ENCODE results near the gene ZFAND3.

ZFAND3 gene

DNA sequence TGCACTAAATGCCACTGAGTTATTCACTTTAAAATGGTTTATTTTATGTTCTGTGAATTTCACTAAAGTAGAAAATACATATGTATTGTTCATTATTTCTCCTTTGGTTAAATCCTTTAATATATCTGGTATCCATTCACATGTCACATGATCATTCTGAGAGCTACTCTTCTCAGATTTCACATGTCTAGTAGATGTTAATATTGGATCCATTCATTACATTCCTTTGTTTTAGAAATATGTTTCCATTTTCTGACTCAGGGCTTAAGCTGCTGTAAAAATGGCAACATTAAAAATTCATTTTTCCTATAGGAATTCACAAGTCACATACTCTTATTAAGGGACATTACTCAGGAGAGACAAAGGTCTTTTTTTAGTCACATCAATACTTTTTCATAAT, 205.4 kb downstream of the ZFAND3 start:
- H3K27ac ChIP-seq = no peak overlapping the region
- TF ChIP-seq ZFX (IDR thresholded peaks at IDR 0.05; ENCODE audit: borderline replicate concordance) = no peak
- TF ChIP-seq, protein P1, sequence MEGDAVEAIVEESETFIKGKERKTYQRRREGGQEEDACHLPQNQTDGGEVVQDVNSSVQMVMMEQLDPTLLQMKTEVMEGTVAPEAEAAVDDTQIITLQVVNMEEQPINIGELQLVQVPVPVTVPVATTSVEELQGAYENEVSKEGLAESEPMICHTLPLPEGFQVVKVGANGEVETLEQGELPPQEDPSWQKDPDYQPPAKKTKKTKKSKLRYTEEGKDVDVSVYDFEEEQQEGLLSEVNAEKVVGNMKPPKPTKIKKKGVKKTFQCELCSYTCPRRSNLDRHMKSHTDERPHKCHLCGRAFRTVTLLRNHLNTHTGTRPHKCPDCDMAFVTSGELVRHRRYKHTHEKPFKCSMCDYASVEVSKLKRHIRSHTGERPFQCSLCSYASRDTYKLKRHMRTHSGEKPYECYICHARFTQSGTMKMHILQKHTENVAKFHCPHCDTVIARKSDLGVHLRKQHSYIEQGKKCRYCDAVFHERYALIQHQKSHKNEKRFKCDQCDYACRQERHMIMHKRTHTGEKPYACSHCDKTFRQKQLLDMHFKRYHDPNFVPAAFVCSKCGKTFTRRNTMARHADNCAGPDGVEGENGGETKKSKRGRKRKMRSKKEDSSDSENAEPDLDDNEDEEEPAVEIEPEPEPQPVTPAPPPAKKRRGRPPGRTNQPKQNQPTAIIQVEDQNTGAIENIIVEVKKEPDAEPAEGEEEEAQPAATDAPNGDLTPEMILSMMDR (IDR thresholded peaks at IDR 0.05) = no peak

GRCh38 chr6:38025451-38025850, 205.9 kb downstream of the ZFAND3 start:
- H3K27ac ChIP-seq = no peak overlapping the region
- TF ChIP-seq, protein P1 (IDR thresholded peaks at IDR 0.05) = no peak
- TF ChIP-seq ZFX (IDR thresholded peaks at IDR 0.05; ENCODE audit: borderline replicate concordance) = no peak

- TF ChIP-seq ZFX (IDR thresholded peaks at IDR 0.05; ENCODE audit: borderline replicate concordance) = no peak
- TF ChIP-seq, protein P1 (IDR thresholded peaks at IDR 0.05) = no peak
- no peak overlapping the region for H3K27ac ChIP-seq
Measured at GRCh38 chr6:38027685-38028373, 208.3 kb downstream of the ZFAND3 start.

GRCh38 chr6:38030380-38030779, 210.9 kb downstream of the ZFAND3 start:
- no peak overlapping the region for H3K27ac ChIP-seq
- TF ChIP-seq, protein P1 (IDR thresholded peaks at IDR 0.05) = no peak
- TF ChIP-seq ZFX (IDR thresholded peaks at IDR 0.05; ENCODE audit: borderline replicate concordance) = no peak

- no peak overlapping the region for H3K27ac ChIP-seq
- TF ChIP-seq, protein P1 (IDR thresholded peaks at IDR 0.05) = no peak
- no peak for TF ChIP-seq ZFX (IDR thresholded peaks at IDR 0.05; ENCODE audit: borderline replicate concordance)
Measured at GRCh38 chr6:38032797-38033196, 213.3 kb downstream of the ZFAND3 start.

- TF ChIP-seq, protein P1 (IDR thresholded peaks at IDR 0.05) = no peak
- TF ChIP-seq ZFX (IDR thresholded peaks at IDR 0.05; ENCODE audit: borderline replicate concordance) = no peak
- H3K27ac ChIP-seq = no peak overlapping the region
Measured at GRCh38 chr6:38033442-38033982, 214.0 kb downstream of the ZFAND3 start.

- TF ChIP-seq ZFX (IDR thresholded peaks at IDR 0.05; ENCODE audit: borderline replicate concordance) = no peak
- TF ChIP-seq, protein P1 (IDR thresholded peaks at IDR 0.05) = peak; percentile 78
- H3K27ac ChIP-seq = no peak overlapping the region
Measured at GRCh38 chr6:38034274-38034914, 214.9 kb downstream of the ZFAND3 start.
